Aorta (tissue), 4 donors: ENCODE results near the gene LMBRD1. TPM values are rescaled to one million over a fixed set of nuclear protein-coding genes. Genes with fewer than 3 reads are reported as not detected.

Experiments used
- polyA plus RNA-seq, 2 donors: library from polyadenylated mRNA; stranded (reverse); fragments of 200-250 nt; gene quantifications; one replicate each; pipeline ENCODE4 v1.2.3, GENCODE V29; 2013
- total RNA-seq, 2 donors: library from RNA; stranded (reverse); fragmentation: NEBNext Ultra II Directional; extraction: Animal tissue kit (Norgen Biotek cat#: 25700); gene quantifications; one replicate each; pipeline ENCODE4 v1.2.1, GENCODE V29; 2021
- donor health status: healthy with polysubstance abuse.
- donor health status: Bipolar disorder and iron deficiency.
- donor health status: DM: no; HTN: no; CAD: no.
- donor health status: DM: yes; HTN: yes; CAD: no.

The LMBRD1 gene
- total and polyA plus RNA-seq, 4 donors: 37.1 to 53.1 (median 43.9) TPM

Other genes starting within 250 kb of the LMBRD1 start
- gene COL19A1, start 69.5 kb upstream of the LMBRD1 start, total RNA-seq: 1 to 10 TPM in 1 of 2 donors, under 1 TPM in 1; 0.42 to 1.8 TPM
- gene COL19A1, start 69.5 kb upstream of the LMBRD1 start, polyA plus RNA-seq: not detected